HTERT RPE-1 (cell line): Measurements from ENCODE around the gene NIT1.

Experiments
- in situ Hi-C: fragments of 300-500 bp; cut with MboI; formaldehyde crosslinking; loops from 4 replicates; pipeline ENCODE4 v1.14.3; 2020; ENCODE audit warnings: low sequenced_read_pairs

Gene NIT1

DNA sequence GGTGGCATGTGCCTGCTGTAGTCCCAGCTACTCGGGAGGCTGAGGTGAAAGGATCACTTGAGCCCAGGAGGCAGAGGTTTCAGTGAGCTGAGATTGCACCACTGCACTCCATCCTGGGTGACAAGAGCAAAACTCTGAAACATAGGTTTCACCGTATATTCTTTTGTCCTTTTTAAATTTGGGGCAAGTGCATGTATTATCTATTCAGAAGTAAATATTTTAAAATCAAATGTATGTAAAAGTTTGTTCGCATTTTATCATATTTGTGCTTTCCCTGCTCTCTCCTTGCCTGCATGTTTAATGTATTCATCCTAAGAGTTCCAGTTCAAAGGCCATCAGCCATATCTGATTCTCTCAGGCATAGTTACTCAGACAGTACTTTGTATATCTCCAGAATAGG is 27.9 kb downstream of the NIT1 start:
- in situ Hi-C loops: no loop called here

DNA sequence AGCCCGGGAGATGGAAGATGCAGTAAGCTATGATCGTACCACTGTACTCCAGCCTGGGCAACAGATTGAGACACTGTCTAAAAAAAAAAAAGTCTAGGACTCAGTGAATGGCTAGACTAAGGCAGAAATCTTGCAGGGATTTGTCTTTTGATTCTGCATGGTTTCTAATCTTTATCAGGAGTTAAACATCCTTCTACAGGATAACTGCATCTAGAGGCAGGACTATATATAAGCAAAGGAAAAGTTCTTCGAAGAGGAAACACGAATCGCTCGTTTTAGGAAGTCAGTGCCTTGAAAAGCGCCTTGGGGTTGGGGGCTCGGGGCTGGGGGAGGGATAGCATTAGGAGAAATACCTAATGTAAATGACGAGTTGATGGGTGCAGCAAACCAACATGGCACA is 35.3 kb downstream of the NIT1 start:
- in situ Hi-C loops: no loop called here

DNA sequence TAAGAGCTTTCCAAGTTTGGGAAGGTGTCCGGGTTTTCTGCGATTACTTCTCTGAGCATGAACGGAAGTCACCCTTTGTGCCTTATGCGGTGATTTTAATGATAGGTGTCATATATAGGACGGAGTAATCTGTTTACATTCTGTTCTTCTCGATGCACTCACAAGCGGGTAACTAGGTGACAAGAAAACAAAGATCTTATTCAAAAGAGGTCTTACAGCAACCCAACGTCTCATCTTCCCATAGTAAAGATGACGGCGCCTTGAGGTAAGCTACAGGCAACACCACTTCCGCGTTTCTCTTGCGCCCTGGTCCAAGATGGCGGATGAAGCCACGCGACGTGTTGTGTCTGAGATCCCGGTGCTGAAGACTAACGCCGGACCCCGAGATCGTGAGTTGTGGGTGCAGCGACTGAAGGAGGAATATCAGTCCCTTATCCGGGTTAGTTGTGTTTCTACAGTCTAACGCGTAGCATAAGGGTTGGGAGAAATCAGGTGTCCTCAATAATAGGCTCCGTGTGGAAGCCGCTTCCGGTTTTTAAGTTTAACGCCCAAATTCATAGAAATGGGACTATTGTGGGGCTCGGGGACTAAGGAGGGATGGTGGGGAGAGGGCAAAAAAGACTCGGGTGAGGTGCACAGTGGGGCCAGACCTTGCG is 35.9 kb downstream of the NIT1 start, which contains the start of gene UFC1:
TSS of gene UFC1 (plus strand) at position 297 of the 656 bp plus-strand sequence. CDS start at position 317, 20 bp downstream.
- in situ Hi-C loops: no loop called here

DNA sequence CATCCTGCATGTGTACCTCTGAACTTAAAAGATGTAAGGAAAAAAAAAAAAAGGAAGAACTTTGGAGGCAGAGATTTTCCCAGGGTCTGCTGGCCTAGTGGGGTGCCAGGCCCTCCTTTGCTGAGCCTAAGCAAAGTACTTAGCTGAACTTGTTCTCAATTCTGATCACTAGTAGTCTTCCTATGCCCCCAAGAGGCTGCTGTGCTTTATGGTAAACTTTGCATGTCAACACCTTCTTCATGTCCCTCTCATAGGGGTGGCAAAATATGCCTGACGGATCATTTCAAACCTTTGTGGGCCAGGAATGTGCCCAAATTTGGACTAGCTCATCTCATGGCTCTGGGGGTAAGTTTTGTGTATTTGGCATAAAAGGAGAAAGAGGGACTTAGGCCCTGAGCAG is 40.0 kb downstream of the NIT1 start:
- in situ Hi-C loops: no loop called here

DNA sequence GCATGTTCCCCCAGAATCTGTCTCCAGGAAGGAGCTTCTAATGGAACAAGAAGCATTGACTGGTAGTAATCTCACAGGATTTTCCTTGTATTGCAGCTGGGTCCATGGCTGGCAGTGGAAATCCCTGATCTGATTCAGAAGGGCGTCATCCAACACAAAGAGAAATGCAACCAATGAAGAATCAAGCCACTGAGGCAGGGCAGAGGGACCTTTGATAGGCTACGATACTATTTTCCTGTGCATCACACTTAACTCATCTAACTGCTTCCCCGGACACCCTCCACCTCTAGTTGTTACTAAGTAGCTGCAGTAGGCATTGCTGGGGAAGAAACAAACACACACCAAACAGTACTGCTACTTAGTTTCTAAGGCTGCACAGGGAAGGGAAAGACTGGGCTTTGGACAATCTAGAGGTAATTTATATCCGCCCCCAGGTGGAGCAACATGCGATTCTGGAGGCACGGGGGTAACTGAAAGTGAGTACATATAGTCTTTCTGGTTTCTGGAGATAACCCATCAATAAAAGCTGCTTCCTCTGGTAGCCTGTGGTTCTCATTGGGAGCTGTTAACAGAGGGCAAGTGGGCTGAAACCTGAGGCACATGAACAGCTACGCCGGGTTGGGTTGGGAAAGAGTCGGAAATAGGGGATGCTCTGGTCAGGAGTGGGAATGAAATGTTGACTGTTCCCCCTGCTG is 40.6 kb downstream of the NIT1 start:
- in situ Hi-C loops: no loop called here

DNA sequence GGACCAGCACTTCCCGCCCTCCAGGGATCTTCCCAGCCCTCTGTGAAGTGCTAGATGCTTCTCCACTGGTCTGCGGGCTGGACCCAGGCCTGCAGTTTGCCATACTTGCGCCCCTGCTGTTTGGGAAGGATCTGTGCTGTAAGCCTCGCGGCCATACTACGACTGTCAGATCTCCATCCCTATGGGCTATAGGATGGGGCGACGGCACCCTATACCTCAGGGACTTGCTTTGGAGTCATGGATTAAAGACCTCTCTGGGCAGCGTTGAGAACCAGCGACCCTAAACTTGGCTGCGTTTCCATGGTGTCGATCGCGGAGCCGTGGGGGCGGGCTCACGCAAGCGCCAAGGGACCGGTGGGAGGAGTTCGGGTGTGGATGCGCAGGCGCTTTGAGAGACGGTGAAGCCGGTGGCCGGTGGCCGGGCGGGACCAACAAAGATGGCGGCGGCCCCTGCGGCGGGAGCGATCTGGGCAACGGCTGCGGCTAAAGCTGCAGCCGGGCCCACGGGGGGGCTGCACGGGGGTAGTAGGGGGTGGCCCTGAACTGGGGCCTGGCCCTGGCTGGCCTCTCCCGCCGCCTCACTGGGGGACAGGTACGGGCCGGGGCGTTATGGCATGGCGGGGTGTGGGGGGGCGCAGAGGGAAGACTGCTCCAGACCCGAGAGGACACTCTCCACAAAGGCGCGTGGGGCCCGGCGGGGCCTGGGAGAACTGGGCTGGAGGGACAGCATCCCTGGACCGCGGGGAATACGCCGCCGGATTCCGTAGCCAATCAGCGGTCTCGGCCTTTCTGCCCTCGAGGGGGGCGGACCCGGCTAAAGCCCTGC is 41.4 kb downstream of the NIT1 start, which contains the start of gene USP21:
TSS of gene USP21 (plus strand) at position 414 of the 826 bp plus-strand sequence. CDS start 1,141 bp downstream, outside the sequence.
- in situ Hi-C loops: no loop called here

DNA sequence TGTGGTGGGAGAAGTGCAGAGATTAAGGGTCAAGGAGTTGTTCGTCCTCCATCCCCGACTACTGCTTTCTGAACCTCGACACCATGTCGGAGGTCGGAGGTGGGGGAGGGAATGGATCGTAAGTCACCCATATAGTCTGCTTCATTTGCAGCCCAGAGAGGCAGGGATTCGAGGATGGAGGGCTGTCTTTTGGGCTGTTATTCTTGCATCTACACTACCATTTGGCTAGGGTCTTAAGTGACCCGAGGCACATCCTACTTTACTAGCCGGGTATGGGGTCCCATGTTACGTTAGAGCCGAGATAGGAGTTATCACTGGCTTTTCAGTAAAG is 42.0 kb downstream of the NIT1 start:
- in situ Hi-C loops: no loop called here

DNA sequence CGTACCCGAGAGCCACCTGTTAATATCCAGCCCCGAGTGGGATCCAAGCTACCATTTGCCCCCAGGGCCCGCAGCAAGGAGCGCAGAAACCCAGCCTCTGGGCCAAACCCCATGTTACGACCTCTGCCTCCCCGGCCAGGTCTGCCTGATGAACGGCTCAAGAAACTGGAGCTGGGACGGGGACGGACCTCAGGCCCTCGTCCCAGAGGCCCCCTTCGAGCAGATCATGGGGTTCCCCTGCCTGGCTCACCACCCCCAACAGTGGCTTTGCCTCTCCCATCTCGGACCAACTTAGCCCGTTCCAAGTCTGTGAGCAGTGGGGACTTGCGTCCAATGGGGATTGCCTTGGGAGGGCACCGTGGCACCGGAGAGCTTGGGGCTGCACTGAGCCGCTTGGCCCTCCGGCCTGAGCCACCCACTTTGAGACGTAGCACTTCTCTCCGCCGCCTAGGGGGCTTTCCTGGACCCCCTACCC is 42.8 kb downstream of the NIT1 start:
- in situ Hi-C loops: no loop called here

DNA sequence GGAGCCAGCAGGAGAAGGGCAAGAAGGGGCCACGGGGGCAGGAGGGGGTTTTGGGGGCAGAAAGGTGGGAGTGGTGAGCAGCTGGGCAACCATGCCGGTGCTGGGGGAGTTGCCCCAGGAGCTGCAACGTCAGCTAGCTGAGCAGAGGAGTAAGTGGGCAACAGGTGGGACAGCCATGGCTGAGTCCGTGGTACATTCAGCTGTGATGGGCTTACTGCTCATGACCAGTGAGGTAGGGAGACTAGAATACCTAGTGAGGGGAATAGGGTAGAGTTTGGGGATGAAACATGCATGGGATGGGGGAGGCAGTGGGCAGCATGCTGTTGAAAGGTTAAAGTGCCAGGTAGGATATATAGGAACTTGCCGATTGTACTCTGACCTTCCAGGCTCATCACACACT is 43.7 kb downstream of the NIT1 start:
- in situ Hi-C loops: no loop called here

DNA sequence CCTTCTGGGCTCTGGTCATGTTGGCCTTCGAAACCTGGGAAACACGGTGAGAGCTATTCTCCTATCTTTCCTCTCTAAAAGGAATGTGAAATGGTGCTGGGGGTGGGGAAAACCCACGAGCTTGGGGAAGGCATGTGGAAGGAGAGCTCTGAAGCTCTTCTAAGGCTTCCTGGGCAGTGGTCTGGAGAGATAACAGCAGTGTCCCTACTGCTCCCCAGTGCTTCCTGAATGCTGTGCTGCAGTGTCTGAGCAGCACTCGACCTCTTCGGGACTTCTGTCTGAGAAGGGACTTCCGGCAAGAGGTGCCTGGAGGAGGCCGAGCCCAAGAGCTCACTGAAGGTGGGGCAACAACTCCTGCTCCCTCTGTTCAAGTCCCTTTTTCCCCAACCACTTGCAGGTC is 44.1 kb downstream of the NIT1 start:
- in situ Hi-C loops: no loop called here

DNA sequence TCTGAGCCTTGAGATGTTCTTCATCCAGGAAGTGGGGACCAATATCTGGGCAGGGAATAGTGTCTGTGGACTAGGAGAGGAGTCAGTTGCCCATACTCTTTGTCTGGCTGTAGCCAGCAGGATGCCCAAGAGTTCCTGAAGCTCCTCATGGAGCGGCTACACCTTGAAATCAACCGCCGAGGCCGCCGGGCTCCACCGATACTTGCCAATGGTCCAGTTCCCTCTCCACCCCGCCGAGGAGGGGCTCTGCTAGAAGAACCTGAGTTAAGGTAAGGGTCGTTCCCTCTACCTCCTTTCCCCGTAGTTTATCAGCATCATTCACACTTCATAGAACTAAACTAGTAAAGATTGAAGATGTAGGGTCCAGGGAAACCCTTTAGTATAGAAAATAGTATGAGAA is 44.9 kb downstream of the NIT1 start:
- in situ Hi-C loops: no loop called here

DNA sequence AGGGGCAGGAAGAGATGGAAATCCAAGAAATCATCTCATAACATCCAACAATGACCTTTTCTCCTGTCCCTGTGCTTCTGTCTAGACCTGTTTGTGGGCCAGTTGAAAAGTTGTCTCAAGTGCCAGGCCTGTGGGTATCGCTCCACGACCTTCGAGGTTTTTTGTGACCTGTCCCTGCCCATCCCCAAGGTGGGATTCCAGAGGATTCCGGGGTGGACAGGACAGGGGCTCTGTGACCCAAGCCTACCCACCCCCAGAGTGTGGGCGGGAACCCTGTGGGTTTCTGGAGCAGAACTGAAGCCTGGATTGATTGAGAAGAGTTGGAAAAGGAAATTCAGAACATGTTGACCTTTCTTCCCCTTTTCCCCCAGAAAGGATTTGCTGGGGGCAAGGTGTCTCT is 45.9 kb downstream of the NIT1 start:
- in situ Hi-C loops: no loop called here

DNA sequence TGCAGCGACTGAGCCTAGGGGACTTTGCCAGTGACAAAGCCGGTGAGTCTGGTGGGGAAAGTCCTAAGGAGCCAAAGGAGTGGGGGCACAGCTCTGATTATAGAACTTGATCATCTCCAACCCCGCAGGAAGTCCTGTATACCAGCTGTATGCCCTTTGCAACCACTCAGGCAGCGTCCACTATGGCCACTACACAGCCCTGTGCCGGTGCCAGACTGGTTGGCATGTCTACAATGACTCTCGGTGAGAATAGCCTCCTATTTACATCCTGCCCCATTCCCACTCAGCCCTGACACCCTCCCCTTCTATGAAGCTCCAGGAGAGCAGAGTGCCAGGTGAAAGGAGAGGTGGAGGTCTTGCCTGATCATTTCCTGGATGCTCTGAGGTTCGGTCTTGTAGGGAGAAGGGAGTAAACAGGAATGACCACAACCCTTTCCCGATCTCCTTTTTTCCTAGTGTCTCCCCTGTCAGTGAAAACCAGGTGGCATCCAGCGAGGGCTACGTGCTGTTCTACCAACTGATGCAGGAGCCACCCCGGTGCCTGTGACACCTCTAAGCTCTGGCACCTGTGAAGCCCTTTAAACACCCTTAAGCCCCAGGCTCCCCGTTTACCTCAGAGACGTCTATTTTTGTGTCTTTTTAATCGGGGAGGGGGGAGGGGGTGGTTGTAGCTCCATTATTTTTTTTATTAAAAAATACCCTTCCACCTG is 47.2 kb downstream of the NIT1 start:
- in situ Hi-C loops: no loop called here

DNA sequence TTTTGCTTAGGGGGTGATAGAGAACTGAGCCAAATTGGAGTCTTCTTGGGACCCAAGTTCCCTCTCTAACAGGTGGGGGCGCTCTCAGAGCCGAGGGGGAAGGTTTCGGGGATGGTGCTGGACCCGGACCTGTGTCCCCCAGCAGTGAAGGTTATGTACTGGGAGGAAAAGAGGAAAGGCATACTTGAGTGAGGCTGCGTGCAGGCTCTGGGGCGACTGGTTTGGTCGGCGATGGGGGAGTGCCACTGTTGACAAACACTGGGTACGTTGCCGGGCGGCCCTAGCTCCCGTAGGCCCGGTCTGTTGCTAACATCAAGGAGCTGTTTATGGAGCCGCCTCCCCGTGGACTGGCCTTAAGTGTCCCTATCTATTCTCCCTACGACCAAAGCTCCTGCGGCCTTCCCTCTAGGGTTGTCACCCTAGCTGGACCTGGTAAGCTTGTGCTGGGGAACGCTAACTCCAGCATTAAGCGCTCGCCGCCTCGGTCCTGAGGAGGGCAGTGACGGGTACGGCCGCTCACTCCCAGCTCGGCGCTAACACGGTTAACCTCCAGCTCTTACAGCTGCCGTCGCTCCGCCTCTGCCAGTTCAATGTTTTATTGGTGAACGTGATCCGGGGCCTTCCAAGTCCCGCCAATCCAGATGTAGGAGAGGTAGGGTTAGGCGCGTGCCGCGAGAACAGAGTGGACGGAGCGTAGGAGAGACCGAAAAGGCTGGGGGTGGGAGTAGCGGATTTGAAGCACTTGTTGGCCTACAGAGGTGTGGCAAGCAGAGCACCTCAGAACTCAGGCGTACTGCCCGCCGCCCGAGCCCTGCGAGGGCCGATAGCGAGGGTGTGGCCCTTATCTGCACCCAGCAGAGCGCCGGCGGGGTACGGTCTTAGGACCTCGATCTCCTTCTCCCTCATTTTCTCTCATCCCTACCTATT is 48.1 kb downstream of the NIT1 start, which contains the start of gene PPOX:
TSS of gene PPOX (plus strand) at position 685 of the 927 bp plus-strand sequence. CDS start 422 bp downstream, outside the sequence.
- in situ Hi-C loops: no loop called here

DNA sequence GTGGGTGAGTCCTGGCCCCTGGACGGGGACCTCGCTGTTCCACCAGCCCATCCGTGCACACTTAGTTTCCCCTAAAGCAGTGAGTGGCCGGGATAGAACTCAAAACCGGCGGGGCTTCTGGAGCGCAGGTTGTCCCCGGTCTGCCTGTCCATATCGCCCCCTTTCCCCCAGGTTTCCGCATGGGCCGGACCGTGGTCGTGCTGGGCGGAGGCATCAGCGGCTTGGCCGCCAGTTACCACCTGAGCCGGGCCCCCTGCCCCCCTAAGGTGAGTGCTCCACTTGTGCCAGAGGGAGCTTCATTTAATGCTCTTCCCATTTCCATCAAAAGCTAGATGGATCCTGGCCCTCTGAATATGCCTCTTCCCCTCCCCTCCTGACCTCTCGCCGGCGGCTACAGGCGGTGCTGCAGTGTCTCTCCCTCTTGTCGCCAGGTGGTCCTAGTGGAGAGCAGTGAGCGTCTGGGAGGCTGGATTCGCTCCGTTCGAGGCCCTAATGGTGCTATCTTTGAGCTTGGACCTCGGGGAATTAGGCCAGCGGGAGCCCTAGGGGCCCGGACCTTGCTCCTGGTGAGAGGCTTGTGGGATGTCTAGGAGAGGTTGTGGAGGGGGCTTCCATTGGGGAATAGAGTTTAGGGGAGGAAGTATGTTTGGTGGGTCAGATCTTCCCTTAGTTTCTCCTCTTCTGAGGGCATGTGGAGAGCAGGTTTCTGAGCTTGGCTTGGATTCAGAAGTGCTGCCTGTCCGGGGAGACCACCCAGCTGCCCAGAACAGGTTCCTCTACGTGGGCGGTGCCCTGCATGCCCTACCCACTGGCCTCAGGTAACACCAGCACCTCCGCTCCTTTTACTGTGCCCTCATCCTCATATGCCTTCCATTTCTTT is 49.0 kb downstream of the NIT1 start:
- in situ Hi-C loops: no loop called here

DNA sequence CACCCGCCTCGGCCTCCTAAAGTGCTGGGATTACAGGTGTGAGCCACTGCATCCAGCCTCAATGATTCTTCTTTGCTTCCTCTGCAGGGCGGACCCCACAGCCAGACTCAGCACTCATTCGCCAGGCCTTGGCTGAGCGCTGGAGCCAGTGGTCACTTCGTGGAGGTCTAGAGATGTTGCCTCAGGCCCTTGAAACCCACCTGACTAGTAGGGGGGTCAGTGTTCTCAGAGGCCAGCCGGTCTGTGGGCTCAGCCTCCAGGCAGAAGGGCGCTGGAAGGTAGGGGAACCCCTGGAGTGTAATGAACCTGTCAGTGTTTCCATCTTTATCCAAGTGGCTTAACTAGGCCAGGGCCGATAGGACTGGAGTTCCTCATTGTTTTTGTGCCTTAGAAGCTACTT is 51.0 kb downstream of the NIT1 start:
- in situ Hi-C loops: no loop called here
